ENCODE measurements around the gene IL31. TPM values are rescaled to one million over a fixed set of nuclear protein-coding genes. Genes with fewer than 3 reads are reported as not detected.

Gene IL31
- polyA plus RNA-seq, 6 donors from 2014 or later: not detected

DNA sequence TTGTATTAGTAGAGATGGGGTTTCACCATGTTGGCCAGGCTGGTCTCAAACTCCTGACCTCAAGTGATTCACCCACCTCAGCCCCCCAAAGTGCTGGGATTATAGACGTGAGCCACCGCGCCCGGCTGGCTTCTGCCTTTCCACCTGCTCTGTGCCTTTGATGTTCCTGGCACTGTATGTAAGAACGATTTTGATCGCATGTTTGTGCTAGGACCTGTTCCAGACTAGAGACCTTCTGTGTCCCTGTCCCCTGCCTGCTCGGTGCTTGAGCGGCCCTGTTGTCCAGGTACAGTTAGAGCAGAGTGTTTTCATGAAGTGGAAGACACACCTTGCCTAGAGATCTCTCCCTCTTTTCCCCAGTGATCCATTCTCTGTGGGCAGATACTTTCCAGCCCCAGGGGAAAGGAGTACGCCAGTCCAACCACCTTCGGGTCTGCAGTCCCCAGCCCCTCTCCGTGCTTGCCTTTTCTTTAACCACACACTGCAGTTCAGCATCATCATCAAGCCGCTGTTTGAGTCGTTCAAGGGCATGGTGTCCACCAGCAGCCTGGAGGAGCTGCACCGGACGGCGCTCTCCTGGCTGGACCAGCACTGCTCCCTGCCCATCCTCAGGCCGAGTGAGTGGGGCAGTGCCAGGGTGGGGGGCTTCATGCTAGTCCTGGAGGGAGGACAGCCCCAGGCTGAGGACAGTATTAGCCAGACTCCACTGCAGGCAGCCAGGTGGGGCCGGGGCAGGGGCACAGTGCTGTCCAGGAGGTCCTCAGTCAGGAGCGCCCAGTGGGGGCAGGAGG is 33.4 kb downstream of the IL31 start:
- Mint-ChIP-seq H3K27me3 (no peaks in the 10 kb centered on the region), H3K9me3 (no peaks in the 10 kb centered on the region), H3K36me3 (peaks cover 0 to 5% of the 10 kb centered on the region in 2 donors), H3K4me1 (no peaks in the 10 kb centered on the region), H3K4me3 (no peak overlapping the region), H3K27ac (peak overlapping the region in 1 of 6 donors; percentile 64)
- ATAC-seq (ENCODE audit: low read depth in 2 of 2): no peak
- DNase-seq: no peak

GRCh38 chr12:122139941-122140340 is 34.1 kb downstream of the IL31 start:
- H3K4me3 Mint-ChIP-seq: no peak overlapping the region
- peak overlapping the region in 1 of 6 donors; percentile 78 for H3K27ac Mint-ChIP-seq
- no peaks in the 10 kb centered on the region for H3K4me1 Mint-ChIP-seq
- no peak for ATAC-seq (ENCODE audit: low read depth in 2 of 2)
- no peaks in the 10 kb centered on the region for H3K27me3 Mint-ChIP-seq
- H3K9me3 Mint-ChIP-seq: no peaks in the 10 kb centered on the region
- no peak for DNase-seq
- H3K36me3 Mint-ChIP-seq: peaks cover 0 to 5% of the 10 kb centered on the region in 2 donors

DNA sequence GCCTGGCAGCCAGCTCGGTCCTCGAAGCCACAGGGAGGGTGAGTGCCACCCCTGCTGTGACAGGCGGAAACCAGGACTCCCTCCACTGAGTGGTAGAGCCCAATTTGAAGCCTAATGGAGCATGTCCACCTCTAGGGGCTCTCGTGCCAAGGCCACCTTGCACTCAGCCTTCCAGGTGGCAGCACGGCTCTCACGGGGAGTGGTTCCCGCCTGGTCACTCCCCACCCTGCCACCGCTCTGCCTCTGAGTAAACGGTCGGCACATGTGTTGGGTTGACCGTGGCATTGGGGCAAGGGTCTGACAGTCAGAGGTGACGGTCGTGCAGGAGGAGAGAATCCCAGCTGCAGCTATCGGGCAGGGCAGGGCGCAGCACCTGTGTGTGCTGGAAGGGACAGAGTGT is 34.8 kb downstream of the IL31 start:
- Mint-ChIP-seq H3K4me1 (no peaks in the 10 kb centered on the region), H3K9me3 (no peaks in the 10 kb centered on the region), H3K36me3 (peaks cover 0 to 5% of the 10 kb centered on the region in 2 donors), H3K27me3 (no peaks in the 10 kb centered on the region), H3K27ac (no peak overlapping the region), H3K4me3 (peak overlapping the region in 2 of 8 donors; percentile 20 to 23)
- DNase-seq (no peak), ATAC-seq (ENCODE audit: low read depth in 2 of 2) (no peak)

- H3K27ac Mint-ChIP-seq: no peak overlapping the region
- no peaks in the 10 kb centered on the region for H3K9me3 Mint-ChIP-seq
- H3K4me1 Mint-ChIP-seq: peaks cover 0 to 4% (median 3%) of the 10 kb centered on the region in 3 donors
- peaks cover 0 to 2% of the 10 kb centered on the region in 2 donors for H3K36me3 Mint-ChIP-seq
- DNase-seq (no peak), ATAC-seq (ENCODE audit: low read depth in 2 of 2) (no peak)
- H3K27me3 Mint-ChIP-seq: no peaks in the 10 kb centered on the region
- no peak overlapping the region for H3K4me3 Mint-ChIP-seq
These were observed 35.4 kb downstream of the IL31 start for GRCh38 chr12:122138616-122139015.

DNA sequence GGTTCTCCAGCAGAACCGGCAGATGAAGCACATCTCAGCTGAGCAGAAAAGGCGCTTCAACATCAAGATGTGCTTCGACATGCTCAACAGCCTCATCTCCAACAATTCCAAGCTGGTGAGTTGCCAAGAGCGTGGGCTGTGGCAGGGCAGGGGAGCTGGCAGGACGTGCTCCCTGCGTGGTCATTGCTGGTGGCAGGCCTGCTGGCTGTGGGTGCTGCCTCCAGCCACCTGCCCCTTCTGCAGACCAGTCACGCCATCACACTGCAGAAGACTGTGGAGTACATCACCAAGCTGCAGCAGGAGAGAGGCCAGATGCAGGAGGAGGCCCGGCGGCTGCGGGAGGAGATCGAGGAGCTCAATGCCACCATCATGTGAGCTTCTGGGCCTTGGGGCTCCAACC is 35.8 kb downstream of the IL31 start:
- Mint-ChIP-seq H3K27ac (peak overlapping the region in 1 of 6 donors; percentile 69), H3K27me3 (no peaks in the 10 kb centered on the region), H3K9me3 (no peaks in the 10 kb centered on the region), H3K36me3 (no peaks in the 10 kb centered on the region), H3K4me1 (peaks cover 0 to 8% (median 5%) of the 10 kb centered on the region in 3 donors), H3K4me3 (no peak overlapping the region)
- DNase-seq: no peak
- no peak for ATAC-seq (ENCODE audit: low read depth in 2 of 2)

- ATAC-seq (ENCODE audit: low read depth in 2 of 2): no peak
- no peaks in the 10 kb centered on the region for H3K9me3 Mint-ChIP-seq
- DNase-seq: no peak
- no peak overlapping the region for H3K4me3 Mint-ChIP-seq
- H3K27ac Mint-ChIP-seq: peak overlapping the region in 1 of 6 donors; percentile 56
- H3K36me3 Mint-ChIP-seq: no peaks in the 10 kb centered on the region
- peaks cover 0 to 8% (median 5%) of the 10 kb centered on the region in 3 donors for H3K4me1 Mint-ChIP-seq
- no peaks in the 10 kb centered on the region for H3K27me3 Mint-ChIP-seq
These were observed 36.3 kb downstream of the IL31 start for GRCh38 chr12:122137681-122138080.

DNA sequence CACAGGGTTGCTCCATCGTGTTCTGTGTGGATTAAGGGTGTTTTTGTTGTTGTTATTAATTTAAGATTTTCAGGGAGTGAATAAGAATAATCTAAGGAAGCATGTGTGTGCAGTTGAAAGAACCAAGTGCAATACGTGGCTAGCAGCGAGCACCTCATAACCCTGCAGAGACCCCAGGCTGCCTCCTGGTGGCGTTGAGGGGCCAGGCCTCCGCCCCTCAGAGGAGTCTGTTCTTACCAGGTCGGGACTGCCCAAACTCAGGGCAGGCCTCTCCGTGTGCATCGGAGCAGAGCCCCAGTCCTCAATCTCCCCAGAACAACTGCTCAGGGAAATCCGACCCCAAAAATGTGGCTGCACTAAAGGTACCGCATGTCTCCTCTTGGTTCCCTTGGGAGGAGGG is 36.8 kb downstream of the IL31 start:
- DNase-seq (no peak), ATAC-seq (ENCODE audit: low read depth in 2 of 2) (no peak)
- Mint-ChIP-seq H3K27ac (no peak overlapping the region), H3K4me3 (no peak overlapping the region), H3K27me3 (no peaks in the 10 kb centered on the region), H3K4me1 (peaks cover 0 to 8% (median 5%) of the 10 kb centered on the region in 3 donors), H3K36me3 (no peaks in the 10 kb centered on the region), H3K9me3 (no peaks in the 10 kb centered on the region)

- Mint-ChIP-seq H3K9me3 (no peaks in the 10 kb centered on the region), H3K4me1 (peaks cover 0 to 8% (median 5%) of the 10 kb centered on the region in 3 donors), H3K27me3 (no peaks in the 10 kb centered on the region), H3K27ac (no peak overlapping the region), H3K4me3 (no peak overlapping the region), H3K36me3 (no peaks in the 10 kb centered on the region)
- DNase-seq: no peak
- no peak for ATAC-seq (ENCODE audit: low read depth in 2 of 2)
These were observed 38.5 kb downstream of the IL31 start for GRCh38 chr12:122135437-122136031.

GRCh38 chr12:122133192-122133950 is 40.6 kb downstream of the IL31 start:
- peaks cover 0 to 2% of the 10 kb centered on the region in 2 donors for H3K36me3 Mint-ChIP-seq
- ATAC-seq (ENCODE audit: low read depth in 2 of 2): no peak

DNA sequence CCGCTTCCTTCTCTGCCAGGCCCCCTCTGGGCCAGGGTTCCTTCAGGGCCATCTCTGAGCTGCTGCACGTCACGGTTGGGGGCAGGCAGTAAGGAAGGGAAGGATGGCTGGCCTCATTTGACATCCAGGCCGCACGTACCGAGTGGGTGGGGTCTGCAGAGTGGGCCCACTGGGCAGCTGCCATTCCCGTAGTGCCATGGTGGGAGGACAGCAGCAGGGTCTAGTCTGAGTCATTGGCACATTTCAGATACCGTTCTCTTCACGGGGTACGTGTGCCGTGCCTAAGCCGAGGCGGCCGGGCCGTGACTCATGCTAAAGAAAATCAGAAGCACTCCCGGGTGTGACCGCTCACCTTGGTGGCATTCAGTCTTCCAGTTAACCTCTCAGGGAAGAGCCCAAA is 43.9 kb downstream of the IL31 start:
- no peaks in the 10 kb centered on the region for H3K9me3 Mint-ChIP-seq
- H3K4me1 Mint-ChIP-seq: peaks cover 7 to 10% (median 8%) of the 10 kb centered on the region in 3 donors
- H3K4me3 Mint-ChIP-seq: no peak overlapping the region
- DNase-seq: no peak
- H3K36me3 Mint-ChIP-seq: peaks cover 0 to 8% of the 10 kb centered on the region in 2 donors
- no peak for ATAC-seq (ENCODE audit: low read depth in 2 of 2)
- H3K27me3 Mint-ChIP-seq: no peaks in the 10 kb centered on the region
- H3K27ac Mint-ChIP-seq: no peak overlapping the region

More at GRCh38 chr12:122133192-122133950, 40.6 kb downstream of the IL31 start:
- Mint-ChIP-seq H3K27ac (peak overlapping the region in 5 of 6 donors; percentile 49 to 89 (median 83)), H3K27me3 (no peaks in the 10 kb centered on the region), H3K4me1 (peaks cover 0 to 8% (median 5%) of the 10 kb centered on the region in 3 donors), H3K4me3 (no peak overlapping the region), H3K9me3 (no peaks in the 10 kb centered on the region)
- no peak for DNase-seq

DNA sequence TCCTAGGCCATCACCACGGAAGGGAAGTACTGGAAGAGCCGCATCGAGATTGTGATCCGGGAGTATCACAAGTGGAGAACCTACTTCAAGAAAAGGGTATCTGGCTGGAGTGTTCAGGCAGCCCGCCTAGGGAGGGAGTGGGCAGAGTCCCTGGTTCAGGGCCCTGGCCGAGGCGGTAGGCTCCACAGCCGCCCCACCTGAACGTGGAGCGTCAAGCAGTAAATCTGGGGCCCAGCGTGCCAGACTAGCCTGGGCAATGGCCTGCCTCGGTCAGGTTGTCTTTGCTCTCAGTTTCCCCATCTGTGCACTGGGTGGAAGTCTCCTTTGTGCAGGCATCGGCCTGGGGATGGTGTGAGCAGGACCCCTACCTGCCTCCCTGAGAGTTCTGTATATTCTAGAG is 44.9 kb downstream of the IL31 start:
- ATAC-seq (ENCODE audit: low read depth in 2 of 2) (no peak), DNase-seq (no peak)
- Mint-ChIP-seq H3K36me3 (peaks cover 0 to 8% of the 10 kb centered on the region in 2 donors), H3K4me3 (no peak overlapping the region), H3K4me1 (peaks cover 7 to 10% (median 8%) of the 10 kb centered on the region in 3 donors), H3K27ac (peak overlapping the region in 3 of 6 donors; percentile 39 to 87 (median 54)), H3K27me3 (no peaks in the 10 kb centered on the region), H3K9me3 (no peaks in the 10 kb centered on the region)

DNA sequence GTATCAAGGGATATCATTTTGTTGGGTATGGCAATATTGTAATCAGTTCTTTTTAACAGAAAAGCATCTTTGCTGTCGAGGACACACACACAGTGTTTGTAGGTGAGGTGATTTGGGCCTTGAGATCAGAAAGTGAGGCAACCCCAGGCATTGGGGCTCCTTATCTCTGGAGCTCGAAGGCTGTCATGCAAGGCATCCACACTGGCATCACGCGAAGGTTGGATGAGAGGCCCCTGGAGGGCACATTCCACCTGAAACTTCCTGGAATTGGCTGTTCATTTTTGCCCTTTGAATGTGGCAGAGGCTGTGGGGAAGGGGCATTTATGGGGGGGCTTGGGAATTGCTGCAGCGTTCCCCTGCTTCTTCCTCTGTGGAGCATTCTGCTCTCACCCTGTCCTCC is 45.5 kb downstream of the IL31 start:
- no peak overlapping the region for H3K27ac Mint-ChIP-seq
- ATAC-seq (ENCODE audit: low read depth in 2 of 2) (no peak), DNase-seq (no peak)
- H3K4me3 Mint-ChIP-seq: no peak overlapping the region
- no peaks in the 10 kb centered on the region for H3K9me3 Mint-ChIP-seq
- H3K4me1 Mint-ChIP-seq: peaks cover 7 to 10% (median 10%) of the 10 kb centered on the region in 3 donors
- H3K36me3 Mint-ChIP-seq: peaks cover 0 to 8% of the 10 kb centered on the region in 2 donors
- no peaks in the 10 kb centered on the region for H3K27me3 Mint-ChIP-seq

- peak overlapping the region in 1 of 6 donors; percentile 38 for H3K27ac Mint-ChIP-seq
- peaks cover 10 to 16% (median 16%) of the 10 kb centered on the region in 3 donors for H3K4me1 Mint-ChIP-seq
- peaks cover 0 to 8% of the 10 kb centered on the region in 2 donors for H3K36me3 Mint-ChIP-seq
- peak overlapping the region in 1 of 8 donors; percentile 47 for H3K4me3 Mint-ChIP-seq
- ATAC-seq (ENCODE audit: low read depth in 2 of 2) (no peak), DNase-seq (no peak)
- H3K27me3 Mint-ChIP-seq: no peaks in the 10 kb centered on the region
- no peaks in the 10 kb centered on the region for H3K9me3 Mint-ChIP-seq
These were observed 46.2 kb downstream of the IL31 start for GRCh38 chr12:122127839-122128238.

Measured in naive B cell (primary cell).